GM20431 (cell line): Measurements from ENCODE around the gene FANCI.
"Not testable (repeated sequence)": the region's sequence is repeated elsewhere in the genome, so short reads cannot be mapped to it uniquely, and the experiment has no call there.

ENCODE experiments used
- in situ Hi-C: fragments of 300-500 bp; cut with MseI, MboI; formaldehyde crosslinking; loops from one replicate; pipeline ENCODE4 v1.15.0; 2020; ENCODE audit warnings: low sequenced_read_pairs; ENCODE audit not compliant: unreplicated experiment

The FANCI gene

DNA sequence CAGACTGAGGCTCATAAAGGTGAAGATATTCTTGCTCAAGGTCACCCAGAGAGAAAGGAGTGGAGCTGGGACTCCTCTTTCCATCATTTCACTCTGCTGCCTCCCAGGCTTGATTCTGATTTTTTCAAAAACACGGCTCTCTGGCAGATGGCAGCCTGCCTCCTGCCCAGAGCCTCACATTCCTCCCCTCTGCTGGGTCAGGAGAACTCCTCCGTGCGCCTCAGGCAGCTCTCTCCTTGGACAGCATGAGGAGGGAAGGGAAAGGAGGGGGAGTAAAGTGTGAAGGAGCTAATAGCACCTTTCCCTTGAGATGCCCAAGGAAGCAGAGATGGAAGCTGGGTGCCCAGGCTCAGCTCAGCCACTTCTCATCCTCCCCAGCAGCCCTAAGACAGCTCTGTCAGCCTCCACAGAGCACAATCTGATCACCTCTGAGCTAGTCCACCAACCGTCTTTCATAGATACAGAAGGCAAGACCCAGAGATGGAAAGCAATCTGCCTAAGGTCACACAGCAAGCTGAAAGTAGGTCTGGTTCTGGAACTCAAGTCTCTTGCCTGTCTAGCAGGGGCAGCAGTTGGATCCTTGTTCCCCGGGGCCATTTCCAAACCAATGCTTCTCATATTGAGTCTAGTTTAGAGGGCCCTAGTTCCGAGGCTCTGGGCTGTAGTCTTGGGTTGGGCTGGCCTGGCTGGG is 25.9 kb upstream of the FANCI start:
- in situ Hi-C loops: no loop called here

DNA sequence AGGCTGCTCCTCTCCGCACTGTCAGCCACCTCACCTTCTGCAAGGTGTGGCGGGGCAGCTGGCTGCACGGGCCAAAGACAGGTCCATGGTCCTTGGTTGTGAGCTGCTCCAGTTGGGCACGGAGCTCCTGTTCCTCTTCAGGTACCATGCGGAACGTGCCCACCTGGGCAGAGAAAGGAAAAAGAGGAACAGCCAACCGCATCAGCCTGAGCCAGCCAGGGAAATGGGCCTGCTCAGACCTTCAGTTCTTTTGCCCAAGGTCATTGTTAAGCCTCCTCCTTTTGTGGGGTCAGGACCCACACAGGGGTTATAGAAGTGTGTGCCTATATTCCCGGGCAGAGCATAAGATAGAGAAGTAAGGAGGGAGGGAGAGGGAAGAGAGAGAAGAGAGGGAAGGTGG is 25.2 kb upstream of the FANCI start:
- in situ Hi-C loops: no loop called here

DNA sequence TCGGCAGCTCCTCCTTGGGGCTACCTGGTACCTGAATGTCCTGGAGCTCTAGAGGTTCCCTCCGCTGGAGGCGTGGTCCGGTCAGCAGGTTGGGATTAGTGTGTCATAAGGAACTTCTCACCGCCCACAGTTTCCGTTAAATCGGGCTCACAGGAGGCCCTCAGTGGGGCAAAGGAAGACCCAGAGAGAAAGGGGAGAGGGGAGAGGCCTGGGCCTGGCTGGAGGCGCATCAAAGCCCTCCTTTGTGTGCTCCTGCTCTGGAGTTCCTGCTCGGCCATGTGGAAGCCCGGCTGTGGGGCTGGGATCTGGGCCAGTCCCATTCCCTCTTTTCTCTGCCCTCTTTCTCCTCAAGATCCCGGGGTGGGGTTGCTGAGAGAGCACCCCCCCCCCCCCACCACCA is 22.2 kb upstream of the FANCI start, which contains the start of gene RLBP1:
Gene RLBP1, minus strand, starts transcription at position 37 of the 400 bp plus-strand sequence. CDS start 2,604 bp downstream, outside the sequence.
- in situ Hi-C loops: no loop called here

DNA sequence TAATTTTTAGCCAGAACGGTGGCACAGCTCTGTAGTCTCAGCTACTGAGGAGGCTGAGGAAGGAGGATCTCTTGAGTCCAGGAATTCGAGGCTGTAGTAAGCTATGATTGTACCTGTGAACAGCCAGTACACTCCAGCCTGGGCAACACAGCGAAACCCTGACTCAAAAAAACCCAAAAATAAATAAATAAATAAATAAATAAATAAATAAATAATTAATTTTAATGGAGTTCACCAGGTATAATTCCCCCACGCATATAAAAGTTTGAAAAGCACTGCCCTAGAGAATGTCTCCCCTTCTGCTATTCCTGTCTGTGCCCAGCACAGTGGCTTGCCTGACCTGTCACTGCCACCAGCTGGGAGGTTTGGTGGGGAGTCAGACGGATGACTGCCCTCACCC is 18.2 kb upstream of the FANCI start:
- in situ Hi-C loops: no loop called here

DNA sequence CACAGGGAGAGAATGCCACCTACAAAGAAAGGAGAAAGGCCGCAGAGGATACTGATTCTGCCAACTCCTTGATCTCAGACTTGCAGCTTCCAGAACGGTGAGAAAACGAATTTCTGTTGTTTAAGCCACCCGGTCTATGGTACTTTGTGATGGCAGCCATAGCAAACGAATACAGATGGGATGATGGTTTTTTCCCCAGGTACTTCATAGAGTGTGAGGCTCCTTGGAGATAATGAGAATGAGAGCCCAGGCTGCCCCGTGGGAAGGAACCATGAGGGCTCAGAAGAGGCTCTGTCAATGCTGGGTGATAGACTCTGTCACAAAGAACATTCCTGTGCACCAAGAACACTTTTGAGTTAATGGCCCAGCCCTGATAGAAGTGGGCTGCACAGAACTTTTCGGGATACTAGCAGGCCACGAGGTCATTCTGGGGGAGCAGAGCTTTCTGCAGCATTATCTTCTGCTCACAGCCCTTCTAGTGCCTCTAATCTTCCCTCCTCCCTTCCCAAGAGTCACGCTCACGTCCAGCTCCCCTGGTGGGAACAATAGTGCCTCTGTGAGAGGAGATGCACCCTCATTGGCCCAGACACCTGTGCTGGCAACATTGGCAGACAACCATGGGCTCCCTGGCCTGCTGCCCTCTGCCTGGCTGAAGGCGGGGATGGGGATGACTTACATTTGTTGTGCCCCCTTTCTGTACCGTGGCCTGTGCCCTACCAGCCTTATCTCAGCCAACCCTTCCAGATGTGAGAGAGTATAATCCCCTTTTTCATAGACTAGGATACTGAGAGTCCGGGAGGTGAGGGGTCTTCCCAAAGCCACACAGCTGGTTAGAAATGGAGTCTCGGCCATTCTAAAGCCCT is 17.2 kb upstream of the FANCI start:
- in situ Hi-C loops: no loop called here

DNA sequence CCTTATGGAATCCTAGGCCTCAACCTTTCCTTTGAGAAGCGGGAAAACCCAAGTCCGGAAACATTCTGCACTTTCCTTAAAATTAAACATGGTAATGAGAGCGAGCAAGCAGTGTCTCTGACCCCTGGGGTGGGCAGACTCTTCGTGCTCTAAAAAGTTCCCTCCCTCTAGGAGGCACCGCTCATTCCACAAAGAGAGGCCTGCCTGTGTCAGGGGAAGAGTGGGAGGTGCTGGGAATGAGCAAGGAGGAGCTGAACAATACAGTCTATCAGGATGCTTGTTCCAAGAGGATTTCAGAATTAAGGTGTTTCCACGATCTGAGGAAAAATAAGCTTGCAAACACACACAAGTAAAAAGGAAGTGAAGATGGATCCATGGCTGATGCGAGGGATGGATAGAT is 16.4 kb upstream of the FANCI start:
- in situ Hi-C loops: no loop called here

DNA sequence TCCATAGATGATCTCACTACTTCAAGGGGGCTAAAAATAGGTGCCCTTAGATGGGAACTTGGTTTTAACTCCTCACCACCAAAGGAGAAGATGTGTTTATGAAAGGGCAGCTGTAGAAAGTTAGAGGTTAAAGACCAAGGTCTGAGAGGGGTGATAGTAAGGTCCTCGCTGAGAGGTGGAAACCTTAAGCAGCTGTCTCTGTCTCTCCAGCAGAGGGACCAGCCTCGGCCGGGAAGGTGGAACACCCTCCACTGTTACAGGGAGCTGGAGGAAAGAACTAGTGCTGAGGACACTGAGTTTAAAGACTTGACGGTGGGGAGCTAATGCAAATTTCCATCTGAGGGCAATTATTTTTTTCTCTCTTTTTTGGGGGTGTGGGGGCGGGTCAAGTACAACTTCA is 13.5 kb upstream of the FANCI start:
- in situ Hi-C loops: no loop called here

DNA sequence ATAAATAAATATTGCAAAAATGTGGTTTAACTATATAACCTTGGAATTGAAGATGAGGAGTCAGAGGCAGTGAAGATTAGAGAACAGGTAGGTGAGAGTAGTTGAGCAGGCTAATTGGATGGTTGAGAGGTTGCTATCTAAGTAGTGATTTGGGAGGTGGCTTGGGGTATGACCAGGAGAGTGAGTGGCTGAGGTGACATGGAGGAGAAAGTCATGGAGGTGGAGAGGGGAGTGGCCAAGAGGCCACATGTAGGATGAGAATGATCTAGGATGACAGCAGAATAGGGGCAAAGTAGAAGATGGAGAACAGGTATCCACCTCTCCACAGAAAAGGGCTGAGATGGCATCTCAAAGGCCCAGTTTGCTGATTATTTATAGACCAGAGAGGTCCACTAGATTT is 11.9 kb upstream of the FANCI start:
- in situ Hi-C loops: no loop called here

DNA sequence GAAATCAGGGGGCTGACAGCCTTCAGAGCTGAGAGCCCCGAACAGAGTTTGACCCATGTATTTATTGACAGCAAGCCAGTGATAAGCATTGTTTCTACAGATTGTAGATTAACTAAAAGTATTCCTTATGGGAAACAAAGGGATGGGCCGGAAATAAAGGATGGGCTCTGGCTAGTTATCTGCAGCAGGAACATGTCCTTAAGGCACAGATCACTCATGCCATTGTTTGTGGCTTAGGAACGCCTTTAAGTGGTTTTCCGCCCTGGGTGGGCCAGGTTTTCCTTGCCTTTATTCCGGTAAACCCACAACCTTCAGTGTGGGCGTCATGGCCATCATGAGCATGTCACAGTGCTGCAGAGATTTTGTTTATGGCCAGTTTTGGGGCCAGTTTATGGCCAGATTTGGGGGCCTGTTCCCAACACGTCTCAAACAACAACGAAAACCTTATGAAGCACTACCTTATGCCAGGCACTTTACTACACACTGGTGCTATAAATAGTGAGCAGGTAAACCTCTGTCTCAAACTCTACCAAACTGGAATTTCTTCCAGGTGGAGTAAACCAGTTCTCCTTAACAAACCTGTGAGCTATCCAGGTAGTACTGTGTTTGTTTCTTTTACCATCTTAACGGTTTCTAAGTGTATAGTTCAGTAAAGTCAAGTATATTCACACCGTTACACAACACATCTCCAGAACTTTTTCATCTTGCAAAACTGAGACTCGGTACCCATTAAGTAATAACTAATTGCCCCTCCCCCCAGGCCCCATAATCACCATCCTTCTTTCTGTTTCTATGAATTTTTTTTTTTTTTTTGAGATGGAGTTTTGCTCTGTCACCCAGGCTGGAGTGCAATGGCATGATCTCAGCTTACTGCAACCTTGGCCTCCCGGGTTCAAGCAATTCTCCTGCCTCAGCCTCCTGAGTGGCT is 3.6 kb upstream of the FANCI start:
- in situ Hi-C loops: not testable (repeated sequence)

DNA sequence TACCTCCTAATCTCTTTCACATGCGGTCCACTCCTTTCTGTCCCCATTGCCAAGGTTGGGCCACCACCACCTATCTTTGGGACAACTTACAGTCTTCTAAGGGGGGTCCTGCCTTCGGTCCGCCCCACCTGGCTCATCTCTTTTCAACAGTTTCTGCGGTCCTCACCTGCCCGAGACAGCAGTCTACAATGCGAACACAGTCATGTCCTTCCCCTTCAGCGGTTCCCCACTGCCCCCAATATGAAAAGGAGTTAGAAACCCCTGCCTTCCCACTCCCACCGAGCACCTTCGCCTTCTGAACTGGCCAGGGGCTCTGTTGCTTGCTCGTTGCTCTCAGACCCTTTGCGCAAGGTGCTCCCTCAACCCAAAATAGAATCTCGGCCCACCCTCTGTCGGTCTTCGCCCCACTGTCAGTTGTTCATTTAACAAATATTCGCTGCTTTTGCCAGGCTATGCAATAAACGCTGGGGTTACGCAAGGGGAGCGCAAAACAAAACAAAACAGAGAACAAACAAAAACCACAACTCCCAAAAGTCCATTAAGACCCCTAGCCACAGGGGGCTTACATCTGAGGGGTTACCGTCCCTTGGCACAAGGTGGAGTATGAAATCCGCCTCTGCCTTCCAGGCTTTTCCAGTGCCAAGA is 611 bp upstream of the FANCI start:
- in situ Hi-C loops: no loop called here

DNA sequence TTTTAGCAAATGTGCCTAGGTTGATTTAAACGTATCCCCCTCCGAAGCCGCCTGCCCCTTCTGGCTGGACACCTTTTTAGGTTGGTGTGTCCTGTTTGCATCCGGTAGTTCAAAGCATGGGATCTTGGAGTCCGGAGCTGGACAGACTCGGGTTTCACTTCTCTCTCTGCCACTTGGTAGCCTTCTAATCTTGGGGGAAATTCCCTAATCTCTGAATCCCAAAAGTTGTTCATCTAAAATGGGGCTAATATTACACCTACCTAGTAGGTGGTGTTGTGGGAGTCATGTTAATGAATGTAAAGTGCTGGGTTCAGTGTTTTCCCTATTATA is 760 bp downstream of the FANCI start:
- in situ Hi-C loops: no loop called here

DNA sequence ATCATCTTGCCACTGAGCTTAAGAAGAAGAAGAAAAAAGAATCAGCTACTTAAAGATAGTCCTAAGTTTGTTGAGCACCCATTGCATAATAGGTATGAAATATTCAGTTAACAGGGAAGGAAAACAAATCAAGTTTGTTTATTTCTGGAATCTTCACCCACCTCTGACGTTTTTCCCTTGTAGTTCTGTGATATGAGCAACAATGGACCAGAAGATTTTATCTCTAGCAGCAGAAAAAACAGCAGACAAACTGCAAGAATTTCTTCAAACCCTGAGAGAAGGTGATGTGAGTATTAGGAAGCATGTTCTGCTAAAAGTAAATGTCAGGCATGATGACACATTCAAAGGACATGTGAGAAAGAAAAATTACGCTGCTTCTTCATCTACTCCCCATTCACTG is 3.7 kb downstream of the FANCI start:
- in situ Hi-C loops: no loop called here

DNA sequence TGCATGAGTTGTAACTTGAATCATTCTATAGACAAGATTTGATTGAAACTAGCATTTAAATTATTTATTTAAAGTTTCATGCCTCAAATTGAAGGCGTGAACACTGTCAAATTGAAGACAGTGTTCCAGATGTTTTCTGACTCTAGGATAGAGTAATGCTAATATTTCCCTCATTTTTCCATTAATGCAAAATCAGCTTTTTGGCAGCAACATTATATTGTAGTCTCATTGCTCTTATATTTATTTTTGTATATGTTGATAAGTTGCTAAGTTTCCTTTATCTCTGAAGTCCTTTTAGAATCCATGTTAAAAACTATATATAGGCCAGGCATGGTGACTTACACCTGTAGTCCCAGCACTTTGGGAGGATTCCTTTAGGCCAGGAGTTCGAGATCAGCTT is 4.8 kb downstream of the FANCI start:
- in situ Hi-C loops: no loop called here

DNA sequence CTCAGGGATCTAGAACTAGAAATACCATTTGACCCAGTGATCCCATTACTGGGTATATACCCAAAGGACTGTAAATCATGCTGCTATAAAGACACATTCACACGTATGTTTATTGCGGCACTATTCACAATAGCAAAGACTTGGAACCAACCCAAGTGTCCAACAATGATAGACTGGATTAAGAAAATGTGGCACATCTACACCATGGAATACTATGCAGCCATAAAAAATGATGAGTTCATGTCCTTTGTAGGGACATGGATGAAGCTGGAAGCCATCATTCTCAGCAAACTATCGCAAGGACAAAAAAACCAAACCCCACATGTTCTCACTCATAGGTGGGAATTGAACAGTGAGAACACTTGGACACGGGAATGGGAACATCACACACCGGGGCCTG is 6.4 kb downstream of the FANCI start:
- in situ Hi-C loops: not testable (repeated sequence)

DNA sequence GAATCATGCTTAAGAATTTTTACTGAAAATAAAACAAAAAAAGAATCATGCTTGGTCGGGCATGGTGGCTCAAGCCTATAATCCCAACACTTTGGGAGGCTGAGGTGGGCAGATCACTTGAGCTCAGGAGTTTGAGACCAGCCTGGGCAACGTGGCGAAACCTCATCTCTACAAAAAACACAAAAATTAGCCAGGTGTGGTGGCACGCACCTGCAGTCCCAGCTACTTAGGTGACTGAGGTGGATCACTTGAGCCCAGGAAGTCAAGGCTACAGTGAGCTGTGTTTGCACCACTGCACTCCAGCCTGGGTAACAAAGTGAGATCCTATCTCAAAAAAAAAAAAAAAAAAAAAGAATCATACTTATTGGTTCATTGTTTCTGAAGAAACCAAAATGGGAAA is 33.5 kb downstream of the FANCI start:
- in situ Hi-C loops: not testable (repeated sequence)

DNA sequence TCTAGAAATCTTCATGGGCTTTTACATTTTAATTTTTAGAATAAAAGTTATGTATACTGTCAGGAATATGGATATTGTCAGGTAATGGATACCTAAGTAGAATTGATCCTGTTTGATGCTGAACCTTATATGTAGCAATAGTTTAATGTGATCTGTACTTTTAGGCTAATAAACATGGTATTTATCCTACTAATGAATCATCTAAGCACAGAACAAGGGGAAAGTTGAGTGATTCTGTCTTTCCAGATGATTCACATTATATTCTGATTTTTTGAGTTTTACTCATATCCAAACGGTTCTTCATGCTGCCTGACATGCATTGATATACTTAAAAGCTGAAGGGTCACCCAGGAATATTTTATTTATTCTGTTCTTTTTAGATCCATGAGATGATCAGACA is 34.5 kb downstream of the FANCI start:
- in situ Hi-C loops: no loop called here

DNA sequence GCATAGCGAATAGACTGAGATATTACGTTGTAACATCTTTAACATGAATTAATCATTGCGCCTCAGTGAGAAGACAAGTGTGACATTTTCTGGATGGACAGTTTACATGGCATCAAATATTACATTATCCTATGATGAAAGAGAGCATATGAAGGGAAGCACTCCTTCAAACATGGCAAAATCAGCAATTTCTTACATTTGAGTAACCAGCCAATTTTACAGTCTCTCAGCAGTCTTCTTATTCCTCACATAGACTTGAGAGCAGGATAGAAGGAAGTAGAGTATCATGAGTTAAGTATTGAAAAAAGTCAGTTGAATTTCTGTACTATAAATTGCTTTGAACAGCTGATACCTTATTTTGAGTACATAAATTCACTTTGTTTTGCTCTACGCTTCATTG is 38.9 kb downstream of the FANCI start:
- in situ Hi-C loops: no loop called here

DNA sequence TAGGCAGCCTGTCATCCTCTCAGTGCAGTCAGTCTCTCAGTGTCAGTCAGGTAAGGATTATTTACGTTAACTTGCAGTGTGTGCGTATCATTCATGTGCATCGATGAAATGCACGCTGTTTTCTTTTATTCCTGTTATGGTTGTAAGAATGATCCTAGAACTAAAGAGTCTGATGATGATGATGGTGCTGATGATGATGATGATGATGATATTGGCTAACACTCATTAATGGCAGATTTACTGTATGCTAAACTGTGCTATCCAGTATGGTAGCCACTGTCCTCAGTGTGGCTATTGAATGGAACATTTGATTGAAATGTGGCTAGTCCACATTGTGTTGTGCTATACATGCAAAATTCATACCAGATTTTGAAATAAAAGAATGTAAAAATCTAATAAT is 39.4 kb downstream of the FANCI start:
- in situ Hi-C loops: no loop called here

DNA sequence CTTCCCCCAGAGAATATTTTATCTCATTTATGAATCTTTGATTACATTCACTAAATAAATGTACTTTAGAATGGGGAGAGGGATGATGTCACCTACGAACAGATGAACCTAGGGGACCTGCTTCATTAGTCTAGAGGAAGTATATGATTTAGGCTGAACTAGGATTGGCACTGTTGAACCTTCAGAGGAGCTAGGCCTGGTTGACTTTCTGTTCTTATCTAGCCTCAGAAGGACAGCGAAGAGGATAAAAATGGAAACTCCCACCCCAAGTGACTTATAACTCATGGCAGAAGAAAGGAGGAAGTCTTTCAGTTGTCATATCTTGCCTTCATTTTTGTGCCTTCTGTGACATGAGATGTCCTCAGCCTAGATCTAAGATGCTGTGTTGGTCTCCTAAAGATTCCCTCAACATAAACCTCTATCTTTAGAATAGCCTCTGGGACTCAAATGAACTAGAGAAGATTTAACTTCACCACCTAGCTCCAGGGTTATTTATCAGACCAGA is 48.2 kb downstream of the FANCI start:
- in situ Hi-C loops: no loop called here

DNA sequence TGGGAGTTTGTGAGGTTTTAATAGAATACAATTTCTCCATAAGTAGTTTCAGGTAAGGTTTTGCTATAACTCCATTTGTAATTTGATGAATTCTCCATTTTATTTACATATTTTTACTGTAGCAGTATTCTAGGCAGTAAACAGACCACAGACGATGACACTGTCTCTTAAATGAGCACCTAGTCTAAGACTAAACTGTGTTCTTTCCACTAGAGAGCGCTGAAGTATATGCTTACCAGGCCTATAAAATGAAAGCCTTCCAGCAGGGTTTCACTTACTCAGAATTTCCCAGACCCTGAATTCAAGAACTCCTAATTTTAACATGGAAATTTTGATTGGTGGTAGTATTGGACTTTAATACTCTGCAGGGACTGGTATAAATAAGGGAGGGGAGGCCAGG is 49.2 kb downstream of the FANCI start:
- in situ Hi-C loops: no loop called here
